HG02763 (cell line): ENCODE data around the gene PRAMEF10.
"Not testable (repeated sequence)": the region's sequence is repeated elsewhere in the genome, so short reads cannot be mapped to it uniquely, and the experiment has no call there.

Source experiments
- ATAC-seq: cut with Tn5 transposase; IDR thresholded peaks from one replicate; pipeline ENCODE4 v1.9.1; 2021; ENCODE audit warnings: mild to moderate bottlenecking, moderate library complexity; ENCODE audit not compliant: unreplicated experiment

PRAMEF10 gene, protein sequence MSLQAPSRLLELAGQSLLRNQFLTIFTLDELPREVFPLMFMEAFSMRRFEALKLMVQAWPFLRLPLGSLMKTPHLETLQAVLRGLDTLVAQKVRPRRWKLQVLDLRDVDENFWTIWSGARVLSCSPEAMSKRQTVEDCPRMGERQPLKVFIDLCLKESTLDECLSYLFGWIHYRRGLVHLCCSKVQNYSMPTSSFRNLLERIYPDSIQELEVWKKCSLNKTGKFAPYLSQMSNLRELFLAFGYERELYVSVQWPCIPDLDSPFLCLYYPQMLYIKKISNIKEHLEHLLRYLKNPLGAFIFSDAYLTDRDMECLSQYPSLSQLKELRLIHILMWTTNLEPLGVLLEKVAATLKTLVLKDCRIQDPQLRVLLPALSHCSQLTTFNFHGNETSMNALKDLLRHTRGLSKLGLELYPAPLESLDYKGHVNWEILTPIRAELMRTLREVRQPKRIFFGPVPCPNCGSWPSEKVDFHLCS

DNA sequence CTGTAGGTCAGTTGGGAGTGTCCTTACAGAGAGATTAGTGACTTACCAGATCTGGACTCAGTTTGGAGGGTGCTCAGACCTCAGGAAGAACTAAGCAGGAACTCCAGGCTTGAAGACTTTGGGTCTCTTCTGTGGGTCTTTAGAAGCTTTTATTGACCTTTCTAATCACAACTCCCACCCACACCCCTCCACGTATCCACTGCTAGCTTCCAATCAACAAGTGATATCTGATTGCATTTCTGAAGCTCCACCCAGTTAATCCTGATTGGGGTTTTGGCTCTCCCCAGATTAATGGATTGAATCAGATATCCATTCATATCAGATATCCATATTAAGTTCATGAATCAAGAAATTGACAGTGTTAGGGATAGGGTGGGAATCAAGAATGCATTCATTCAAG is at the start of gene PRAMEF10:
Gene PRAMEF10, minus strand, starts transcription at position 101 of the 400 bp plus-strand sequence. CDS start 2,423 bp downstream, outside the sequence.
- ATAC-seq: not testable (repeated sequence)

DNA sequence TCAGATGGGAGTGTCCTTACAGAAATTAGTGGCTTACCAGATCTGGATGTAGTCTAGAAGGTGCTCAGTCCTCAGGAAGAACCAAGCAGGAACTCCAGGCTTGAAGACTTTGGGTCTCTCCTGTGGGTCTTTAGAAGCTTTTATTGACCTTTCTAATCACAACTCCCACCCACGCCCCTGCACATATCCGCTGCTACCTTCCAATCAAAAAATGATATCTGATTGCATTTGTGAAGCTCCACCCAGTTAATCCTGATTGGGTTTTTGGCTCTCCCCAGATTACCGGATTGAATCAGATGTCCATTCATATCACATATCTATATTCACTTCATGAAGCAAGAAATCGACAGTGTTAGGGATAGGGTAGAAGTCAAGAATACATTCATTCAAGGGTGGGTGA is 49.4 kb upstream of the PRAMEF10 start, which contains the start of gene PRAMEF6:
Gene PRAMEF6, minus strand, starts transcription at position 101 of the 400 bp plus-strand sequence. CDS start 5,062 bp downstream, outside the sequence.
- not testable (repeated sequence) for ATAC-seq

GRCh38 chr1:12924368-12924767 is 26.3 kb upstream of the PRAMEF10 start:
- ATAC-seq: not testable (repeated sequence)

GRCh38 chr1:12921749-12922148 is 23.7 kb upstream of the PRAMEF10 start:
- ATAC-seq: not testable (repeated sequence)

GRCh38 chr1:12916310-12916709 is 18.2 kb upstream of the PRAMEF10 start, which contains the start of gene PRAMEF7:
TSS of gene PRAMEF7 (plus strand) at chr1:12916610. CDS start at chr1:12917693, 1,083 bp downstream.
- not testable (repeated sequence) for ATAC-seq

GRCh38 chr1:12903793-12904572 is 5.9 kb upstream of the PRAMEF10 start:
- not testable (repeated sequence) for ATAC-seq

- ATAC-seq: not testable (repeated sequence)
These were observed 1.1 kb upstream of the PRAMEF10 start for GRCh38 chr1:12899186-12899585.

GRCh38 chr1:12886101-12886500 is 12.0 kb downstream of the PRAMEF10 start, which contains the start of gene PRAMEF4:
TSS of gene PRAMEF4 (minus strand) at chr1:12886201. CDS start at chr1:12883394, 2,807 bp downstream.
- not testable (repeated sequence) for ATAC-seq

DNA sequence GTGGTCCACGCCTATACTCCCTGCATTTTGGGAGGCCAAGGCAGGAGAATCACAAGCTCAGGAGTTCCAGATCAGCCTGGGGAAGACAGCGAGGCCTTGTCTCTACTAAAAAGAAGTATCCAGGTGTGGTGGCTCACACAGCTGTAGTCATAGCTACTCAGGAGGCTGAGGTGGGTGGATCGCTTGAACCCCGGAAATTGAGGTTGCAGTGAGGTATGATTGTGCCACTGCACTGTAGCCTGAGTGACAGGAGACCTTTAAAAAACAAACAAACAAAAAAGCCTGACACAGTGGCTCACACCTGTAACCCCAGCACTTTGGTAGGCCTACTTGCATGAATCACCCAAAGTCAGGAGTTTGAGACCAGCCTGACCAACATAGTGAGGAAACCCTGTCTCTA is 19.6 kb downstream of the PRAMEF10 start:
- not testable (repeated sequence) for ATAC-seq

GRCh38 chr1:12863131-12863880 is 34.8 kb downstream of the PRAMEF10 start:
- ATAC-seq: not testable (repeated sequence)

DNA sequence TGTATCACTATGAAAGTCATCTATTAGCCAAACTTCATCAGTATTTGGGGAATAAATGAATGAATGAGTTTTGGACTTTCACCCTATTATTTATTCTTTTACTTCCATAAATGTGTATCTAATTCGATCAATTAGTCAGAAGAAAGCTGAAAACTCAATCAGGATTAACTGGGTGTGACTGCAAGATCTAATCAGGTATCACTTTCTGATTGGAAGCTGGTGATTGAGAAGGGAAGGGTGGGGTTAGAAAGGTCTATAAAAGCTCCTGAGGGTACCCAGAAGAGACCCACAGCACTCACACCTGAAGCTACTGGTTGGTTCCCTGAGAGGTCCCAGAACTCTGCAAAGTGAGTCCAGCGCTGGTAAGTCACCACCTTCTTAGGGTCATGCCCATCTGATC is 41.3 kb downstream of the PRAMEF10 start, which contains the start of gene PRAMEF2:
Gene PRAMEF2, plus strand, starts transcription at position 301 of the 400 bp plus-strand sequence. CDS start 1,924 bp downstream, outside the sequence.
- ATAC-seq: not testable (repeated sequence)

- no peak for ATAC-seq
These were observed 46.3 kb downstream of the PRAMEF10 start for GRCh38 chr1:12851779-12852178.

DNA sequence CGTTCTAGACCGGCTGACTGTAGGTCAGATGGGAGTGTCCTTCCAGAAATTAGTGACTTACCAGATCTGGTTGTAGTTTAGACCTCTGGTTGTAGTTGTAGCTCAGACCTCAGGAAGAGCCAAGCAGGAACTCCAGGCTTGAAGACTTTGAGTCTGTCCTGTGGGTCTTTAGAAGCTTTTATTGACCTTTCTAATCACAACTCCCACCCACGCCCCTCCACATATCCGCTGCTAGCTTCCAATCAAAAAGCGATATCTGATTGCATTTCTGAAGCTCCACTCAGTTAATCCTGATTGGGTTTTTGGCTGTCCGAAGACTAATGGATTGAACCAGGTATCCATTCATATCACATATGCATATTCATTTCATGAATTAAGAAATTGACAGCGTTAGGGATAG is 49.5 kb downstream of the PRAMEF10 start, which contains the start of gene HNRNPCL1:
Gene HNRNPCL1, minus strand, starts transcription at position 101 of the 400 bp plus-strand sequence. CDS start 431 bp downstream, outside the sequence.
- not testable (repeated sequence) for ATAC-seq
